SU-DHL-6 (cell line): Measurements from ENCODE around the gene PIGN.

ENCODE experiments used
- H2AFZ ChIP-seq: fragments of 200-600 bp; sonication (generic); 2 replicates; pipeline ENCODE4 v1.6.1; 2014; ENCODE audit warnings: low read depth, mild to moderate bottlenecking, moderate library complexity, mixed read lengths, antibody characterized with exemption, low read length; ENCODE audit not compliant: severe bottlenecking
- H3F3A ChIP-seq: fragments of 200-600 bp; shearing (Covaris generic); 2 replicates; pipeline ENCODE4 v1.6.0; 2016; ENCODE audit warnings: antibody characterized with exemption, mild to moderate bottlenecking; ENCODE audit not compliant: insufficient read depth
- H3K27ac ChIP-seq: fragments of 200-600 bp; sonication (generic); 2 replicates; pipeline ENCODE4 v1.5.1; 2016; ENCODE audit warnings: low read depth, mild to moderate bottlenecking, low read length, moderate library complexity, mixed read lengths
- H3K27me3 ChIP-seq: fragments of 200-600 bp; sonication (generic), shearing (Covaris generic); 2 replicates; pipeline ENCODE4 v1.6.0; 2014; ENCODE audit warnings: mild to moderate bottlenecking, low read length
- H3K36me3 ChIP-seq: fragments of 200-600 bp; sonication (generic); 2 replicates; pipeline ENCODE4 v1.6.1; 2014; ENCODE audit warnings: mild to moderate bottlenecking, low read length, mixed read lengths
- H3K4me2 ChIP-seq: fragments of 300-600, 200-600 bp; shearing (Covaris generic), sonication (generic); 2 replicates; pipeline ENCODE4 v1.6.0; 2014; ENCODE audit warnings: low read length, low read depth, mild to moderate bottlenecking; ENCODE audit not compliant: poor library complexity, severe bottlenecking
- H3K4me3 ChIP-seq: fragments of 200-600 bp; sonication (generic); 2 replicates; pipeline ENCODE4 v1.5.1; 2014; ENCODE audit warnings: antibody characterized with exemption, low read length, mild to moderate bottlenecking, mixed read lengths; ENCODE audit not compliant: insufficient read depth, poor library complexity, severe bottlenecking
- H3K79me2 ChIP-seq: fragments of 200-600 bp; sonication (generic); 2 replicates; pipeline ENCODE4 v1.6.1; 2014; ENCODE audit warnings: mild to moderate bottlenecking, low read length, moderate library complexity; ENCODE audit not compliant: insufficient read depth
- H3K9ac ChIP-seq: fragments of 200-600 bp; sonication (generic); 2 replicates; pipeline ENCODE4 v1.7.0; 2014; ENCODE audit warnings: mild to moderate bottlenecking, low read length
- H3K9me2 ChIP-seq: fragments of 200-600 bp; sonication (generic); replicated peaks from 2 replicates; pipeline ENCODE4 v1.6.1; 2014; ENCODE audit warnings: low read length; ENCODE audit not compliant: insufficient read depth
- H3K9me3 ChIP-seq: fragments of 200-600 bp; sonication (generic); 2 replicates; pipeline ENCODE4 v1.6.1; 2014; ENCODE audit warnings: low read length, mixed read lengths; ENCODE audit not compliant: insufficient read depth
- H4K20me1 ChIP-seq: fragments of 200-600 bp; sonication (generic); 2 replicates; pipeline ENCODE4 v1.6.1; 2014; ENCODE audit warnings: low read depth, mild to moderate bottlenecking, antibody characterized with exemption, low read length, moderate library complexity, mixed read lengths
- CTCF ChIP-seq: fragments of 200-600 bp; sonication (generic); IDR thresholded peaks from one replicate; pipeline ENCODE4 v1.5.1; 2017; ENCODE audit warnings: antibody characterized with exemption, mild to moderate bottlenecking, low read length, moderate library complexity; ENCODE audit not compliant: insufficient read depth, poor library complexity, severe bottlenecking
- EZH2phosphoT487 ChIP-seq: fragments of 200-600 bp; sonication (generic), shearing (Covaris generic); conservative IDR thresholded peaks from 2 replicates; pipeline ENCODE4 v1.6.1; 2018; ENCODE audit warnings: mild to moderate bottlenecking, antibody characterized with exemption, low read length, moderate library complexity, mixed read lengths

PIGN gene

GRCh38 chr18:62073461-62074281 is 113.2 kb downstream of the PIGN start:
- Histone ChIP-seq H4K20me1 (no peaks in the 10 kb centered on the region), H3K4me2 (no peak overlapping the region), H3K79me2 (no peaks in the 10 kb centered on the region), H3K36me3 (no peaks in the 10 kb centered on the region), H3K27me3 (no peaks in the 10 kb centered on the region), H2AFZ (no peak overlapping the region), H3K9ac (no peak overlapping the region), H3F3A (no peaks in the 10 kb centered on the region), H3K27ac (no peak overlapping the region), H3K4me3 (no peak overlapping the region), H3K9me2 (no peaks in the 10 kb centered on the region), H3K9me3 (no peaks in the 10 kb centered on the region)
- TF ChIP-seq CTCF (no peak), EZH2phosphoT487 (no peak)

GRCh38 chr18:62072370-62072769 is 114.5 kb downstream of the PIGN start:
- Histone ChIP-seq H3K79me2 (no peaks in the 10 kb centered on the region), H3F3A (no peaks in the 10 kb centered on the region)

DNA sequence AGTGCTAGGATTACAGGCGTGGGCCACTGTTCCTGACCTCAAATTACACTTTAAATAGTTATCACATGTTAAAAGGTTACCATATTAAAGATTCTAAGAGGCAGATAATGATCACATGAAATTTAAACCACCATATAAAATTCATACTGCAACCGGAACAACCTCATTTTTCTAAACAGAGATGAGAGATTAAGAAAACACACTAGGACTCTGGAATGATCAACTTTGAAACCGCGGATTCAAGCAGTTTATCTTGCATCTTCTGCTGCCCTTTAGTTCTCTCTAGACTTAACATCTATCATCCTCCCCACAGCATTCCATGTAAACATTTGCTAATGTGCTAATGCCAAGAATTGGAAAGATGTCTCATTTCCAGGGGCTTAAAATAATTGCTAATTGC is 115.8 kb downstream of the PIGN start:
- H2AFZ ChIP-seq: no peak overlapping the region
- H3K9ac ChIP-seq: no peak overlapping the region
- no peaks in the 10 kb centered on the region for H3K27me3 ChIP-seq
- TF ChIP-seq EZH2phosphoT487 (no peak), CTCF (no peak)
- H3K4me2 ChIP-seq: no peak overlapping the region
- no peaks in the 10 kb centered on the region for H3K36me3 ChIP-seq
- no peak overlapping the region for H3K27ac ChIP-seq
- no peaks in the 10 kb centered on the region for H3K9me2 ChIP-seq
- no peaks in the 10 kb centered on the region for H3K79me2 ChIP-seq
- H3K9me3 ChIP-seq: no peaks in the 10 kb centered on the region
- H3F3A ChIP-seq: no peaks in the 10 kb centered on the region
- H4K20me1 ChIP-seq: no peaks in the 10 kb centered on the region
- no peak overlapping the region for H3K4me3 ChIP-seq

More at GRCh38 chr18:62072370-62072769, 114.5 kb downstream of the PIGN start:
- no peak overlapping the region for H3K9ac ChIP-seq
- H3K36me3 ChIP-seq: no peaks in the 10 kb centered on the region
- H3K4me3 ChIP-seq: no peak overlapping the region
- H4K20me1 ChIP-seq: no peaks in the 10 kb centered on the region
- H2AFZ ChIP-seq: no peak overlapping the region
- H3K27me3 ChIP-seq: no peaks in the 10 kb centered on the region
- H3K4me2 ChIP-seq: no peak overlapping the region
- no peaks in the 10 kb centered on the region for H3K9me2 ChIP-seq
- H3K27ac ChIP-seq: no peak overlapping the region
- no peaks in the 10 kb centered on the region for H3K9me3 ChIP-seq
- no peak for TF ChIP-seq EZH2phosphoT487
- TF ChIP-seq CTCF: no peak
